HEK293 (cell line): Measurements from ENCODE around the gene SMPD4.

Experiments used
- GLI4 ChIP-seq: fragments of 450-650 bp; formaldehyde crosslinking; IDR thresholded peaks from 2 replicates; pipeline ENCODE4 v1.5.1; 2016; ENCODE audit warnings: missing biosample characterization, missing genetic modification characterization
- HOXC10 ChIP-seq: sonication (generic); formaldehyde crosslinking; IDR thresholded peaks from 2 replicates; pipeline ENCODE4 v1.8.1; 2023; ENCODE audit warnings: mild to moderate bottlenecking, missing genetic modification reagents
- KLF10 ChIP-seq: fragments of 450-650 bp; IDR thresholded peaks from 2 replicates; pipeline ENCODE4 v1.5.1; 2018; ENCODE audit warnings: missing biosample characterization, mild to moderate bottlenecking, missing genetic modification characterization
- KLF16 ChIP-seq: fragments of 450-650 bp; formaldehyde crosslinking; IDR thresholded peaks from 2 replicates; pipeline ENCODE4 v1.5.1; 2017; ENCODE audit warnings: missing biosample characterization, missing genetic modification characterization
- KLF7 ChIP-seq: fragments of 450-650 bp; formaldehyde crosslinking; IDR thresholded peaks from 2 replicates; pipeline ENCODE4 v1.5.1; 2016; ENCODE audit warnings: missing biosample characterization, missing genetic modification characterization, borderline replicate concordance
- SCRT1 ChIP-seq: fragments of 450-650 bp; formaldehyde crosslinking; IDR thresholded peaks from 2 replicates; pipeline ENCODE4 v1.5.1; 2016; ENCODE audit warnings: missing biosample characterization, missing genetic modification characterization, borderline replicate concordance
- SP2 ChIP-seq: fragments of 450-650 bp; formaldehyde crosslinking; IDR thresholded peaks from 2 replicates; pipeline ENCODE4 v1.5.1; 2016; ENCODE audit warnings: missing biosample characterization, missing genetic modification characterization
- SP3 ChIP-seq: fragments of 450-650 bp; formaldehyde crosslinking; IDR thresholded peaks from 2 replicates; pipeline ENCODE4 v1.5.1; 2016; ENCODE audit warnings: missing biosample characterization, missing genetic modification characterization
- YY2 ChIP-seq: fragments of 450-650 bp; formaldehyde crosslinking; IDR thresholded peaks from 2 replicates; pipeline ENCODE4 v1.5.1; 2016; ENCODE audit warnings: missing biosample characterization, missing genetic modification characterization
- ZBTB48 ChIP-seq: fragments of 450-650 bp; formaldehyde crosslinking; IDR thresholded peaks from 2 replicates; pipeline ENCODE4 v1.5.1; 2016; ENCODE audit warnings: missing biosample characterization, missing genetic modification characterization
- ZBTB8A ChIP-seq: fragments of 450-650 bp; formaldehyde crosslinking; IDR thresholded peaks from 2 replicates; pipeline ENCODE4 v1.5.1; 2016; ENCODE audit warnings: missing biosample characterization, missing genetic modification characterization
- ZFP69B ChIP-seq: fragments of 450-650 bp; formaldehyde crosslinking; IDR thresholded peaks from 2 replicates; pipeline ENCODE4 v1.5.1; 2016; ENCODE audit warnings: missing biosample characterization, missing genetic modification characterization
- ZNF174 ChIP-seq: fragments of 450-650 bp; formaldehyde crosslinking; IDR thresholded peaks from 2 replicates; pipeline ENCODE4 v1.5.0; 2017; ENCODE audit warnings: missing biosample characterization, mild to moderate bottlenecking, missing genetic modification characterization
- ZNF175 ChIP-seq: fragments of 450-650 bp; formaldehyde crosslinking; IDR thresholded peaks from 2 replicates; pipeline ENCODE4 v1.5.1; 2016; ENCODE audit warnings: missing biosample characterization, missing genetic modification characterization
- ZNF221 ChIP-seq: fragments of 450-650 bp; formaldehyde crosslinking; IDR thresholded peaks from 2 replicates; pipeline ENCODE4 v1.5.1; 2017; ENCODE audit warnings: missing biosample characterization, missing genetic modification characterization, borderline replicate concordance
- ZNF23 ChIP-seq: fragments of 450-650 bp; formaldehyde crosslinking; IDR thresholded peaks from 2 replicates; pipeline ENCODE4 v1.5.1; 2016; ENCODE audit warnings: missing biosample characterization, missing genetic modification characterization, borderline replicate concordance
- ZNF449 ChIP-seq: fragments of 450-650 bp; formaldehyde crosslinking; IDR thresholded peaks from 2 replicates; pipeline ENCODE4 v1.5.1; 2017; ENCODE audit warnings: missing biosample characterization, mild to moderate bottlenecking, missing genetic modification characterization, moderate library complexity
- ZNF473 ChIP-seq: fragments of 450-650 bp; formaldehyde crosslinking; IDR thresholded peaks from 2 replicates; pipeline ENCODE4 v1.5.1; 2017; ENCODE audit warnings: missing biosample characterization, missing genetic modification characterization
- ZNF549 ChIP-seq: fragments of 450-650 bp; IDR thresholded peaks from 2 replicates; pipeline ENCODE4 v1.5.1; 2018; ENCODE audit warnings: missing biosample characterization, missing genetic modification characterization, mild to moderate bottlenecking, inconsistent platforms, moderate library complexity
- ZNF654 ChIP-seq: fragments of 450-650 bp; formaldehyde crosslinking; IDR thresholded peaks from 2 replicates; pipeline ENCODE4 v1.5.1; 2016; ENCODE audit warnings: low read depth, missing biosample characterization, missing genetic modification characterization
- ZNF768 ChIP-seq: fragments of 450-650 bp; formaldehyde crosslinking; IDR thresholded peaks from 2 replicates; pipeline ENCODE4 v1.5.1; 2018; ENCODE audit warnings: missing biosample characterization, mild to moderate bottlenecking, missing genetic modification characterization
- ZNF785 ChIP-seq: fragments of 450-650 bp; formaldehyde crosslinking; IDR thresholded peaks from 2 replicates; pipeline ENCODE4 v1.5.1; 2016; ENCODE audit warnings: missing biosample characterization, missing genetic modification characterization
- ZNF843 ChIP-seq: fragments of 450-650 bp; formaldehyde crosslinking; IDR thresholded peaks from 2 replicates; pipeline ENCODE4 v1.5.1; 2016; ENCODE audit warnings: missing biosample characterization, missing genetic modification characterization
- TF ChIP-seq, protein P1 (sequence below): sonication (generic); formaldehyde crosslinking; IDR thresholded peaks from 2 replicates; pipeline ENCODE4 v1.8.1; 2022; ENCODE audit warnings: mild to moderate bottlenecking, moderate library complexity, missing genetic modification reagents
- TF ChIP-seq, protein P2 (sequence below): fragments of 450-650 bp; formaldehyde crosslinking; IDR thresholded peaks from 2 replicates; pipeline ENCODE4 v1.5.1; 2016; ENCODE audit warnings: missing biosample characterization, missing genetic modification characterization
- TF ChIP-seq, protein P3 (sequence below): fragments of 450-650 bp; formaldehyde crosslinking; IDR thresholded peaks from 2 replicates; pipeline ENCODE4 v1.5.1; 2016; ENCODE audit warnings: missing biosample characterization, missing genetic modification characterization
- TF ChIP-seq, protein P4 (sequence below): fragments of 450-650 bp; formaldehyde crosslinking; IDR thresholded peaks from 2 replicates; pipeline ENCODE4 v1.5.1; 2016; ENCODE audit warnings: missing biosample characterization, missing genetic modification characterization, borderline replicate concordance
- TF ChIP-seq, protein P5 (sequence below): fragments of 450-650 bp; IDR thresholded peaks from 2 replicates; pipeline ENCODE4 v1.5.1; 2018; ENCODE audit warnings: missing biosample characterization, missing genetic modification characterization

The SMPD4 gene

DNA sequence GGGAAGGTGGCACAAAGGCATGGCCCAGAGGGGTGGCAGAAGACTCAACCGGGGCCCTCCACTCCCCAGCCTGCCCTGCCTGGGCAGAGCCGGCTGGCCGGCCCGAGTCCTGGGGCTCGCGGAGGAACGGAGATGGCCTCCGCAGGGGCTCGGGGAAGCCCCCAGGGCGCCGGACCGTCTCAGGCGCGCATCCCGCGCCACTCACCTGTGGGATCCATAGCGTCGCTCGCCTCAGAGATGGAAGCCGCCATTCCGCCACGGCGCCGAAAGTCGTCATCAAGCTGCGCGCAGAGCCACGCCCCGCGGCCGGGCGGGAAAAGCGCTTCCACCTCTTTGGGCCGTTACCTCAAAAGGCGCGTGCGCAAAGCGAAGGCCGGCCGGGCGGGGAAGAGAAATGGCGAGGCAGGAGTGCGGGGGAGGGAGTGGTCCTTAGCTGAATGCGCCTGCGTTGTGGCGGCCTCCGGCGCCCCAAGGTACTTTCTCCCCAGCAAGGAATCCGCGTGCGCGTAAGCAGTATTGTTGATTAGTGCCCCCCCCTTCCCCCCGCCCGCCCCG, at the start of gene SMPD4 (continued):
- TF ChIP-seq SCRT1 (tag by site-specific recombination) (peak; percentile 56; the same call in 1 of the 2 replicates), KLF10 (tag by site-specific recombination) (peak; percentile 29; the same call in 1 of the 2 replicates), ZFP69B (tag by site-specific recombination) (no peak), SP2 (tag by site-specific recombination) (peak; percentile 74), ZNF549 (tag by site-specific recombination) (no peak), HOXC10 (CRISPR knock-in tag) (no peak), GLI4 (no peak), KLF16 (tag by site-specific recombination) (0 out of 2 replicates have a peak, but pooled peaks have one; percentile 51), ZNF473 (no peak), ZNF843 (no peak), ZNF175 (tag by site-specific recombination) (no peak), ZBTB48 (tag by site-specific recombination) (no peak), ZNF654 (no peak), ZNF768 (tag by site-specific recombination) (no peak), YY2 (tag by site-specific recombination) (peak; percentile 88), ZNF174 (tag by site-specific recombination) (no peak), SP3 (tag by site-specific recombination) (peak; percentile 77), KLF7 (tag by site-specific recombination) (peak; percentile 95), ZBTB8A (tag by site-specific recombination) (no peak), ZNF449 (no peak), ZNF221 (no peak), ZNF23 (no peak), ZNF785 (tag by site-specific recombination) (no peak)
- TF ChIP-seq, protein P1, sequence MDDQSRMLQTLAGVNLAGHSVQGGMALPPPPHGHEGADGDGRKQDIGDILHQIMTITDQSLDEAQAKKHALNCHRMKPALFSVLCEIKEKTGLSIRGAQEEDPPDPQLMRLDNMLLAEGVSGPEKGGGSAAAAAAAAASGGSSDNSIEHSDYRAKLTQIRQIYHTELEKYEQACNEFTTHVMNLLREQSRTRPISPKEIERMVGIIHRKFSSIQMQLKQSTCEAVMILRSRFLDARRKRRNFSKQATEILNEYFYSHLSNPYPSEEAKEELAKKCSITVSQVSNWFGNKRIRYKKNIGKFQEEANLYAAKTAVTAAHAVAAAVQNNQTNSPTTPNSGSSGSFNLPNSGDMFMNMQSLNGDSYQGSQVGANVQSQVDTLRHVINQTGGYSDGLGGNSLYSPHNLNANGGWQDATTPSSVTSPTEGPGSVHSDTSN = peak; percentile 79
- TF ChIP-seq, protein P2, sequence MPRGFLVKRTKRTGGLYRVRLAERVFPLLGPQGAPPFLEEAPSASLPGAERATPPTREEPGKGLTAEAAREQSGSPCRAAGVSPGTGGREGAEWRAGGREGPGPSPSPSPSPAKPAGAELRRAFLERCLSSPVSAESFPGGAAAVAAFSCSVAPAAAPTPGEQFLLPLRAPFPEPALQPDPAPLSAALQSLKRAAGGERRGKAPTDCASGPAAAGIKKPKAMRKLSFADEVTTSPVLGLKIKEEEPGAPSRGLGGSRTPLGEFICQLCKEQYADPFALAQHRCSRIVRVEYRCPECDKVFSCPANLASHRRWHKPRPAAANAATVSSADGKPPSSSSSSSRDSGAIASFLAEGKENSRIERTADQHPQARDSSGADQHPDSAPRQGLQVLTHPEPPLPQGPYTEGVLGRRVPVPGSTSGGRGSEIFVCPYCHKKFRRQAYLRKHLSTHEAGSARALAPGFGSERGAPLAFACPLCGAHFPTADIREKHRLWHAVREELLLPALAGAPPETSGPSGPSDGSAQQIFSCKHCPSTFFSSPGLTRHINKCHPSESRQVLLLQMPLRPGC (tag by site-specific recombination) = no peak
- TF ChIP-seq, protein P3, sequence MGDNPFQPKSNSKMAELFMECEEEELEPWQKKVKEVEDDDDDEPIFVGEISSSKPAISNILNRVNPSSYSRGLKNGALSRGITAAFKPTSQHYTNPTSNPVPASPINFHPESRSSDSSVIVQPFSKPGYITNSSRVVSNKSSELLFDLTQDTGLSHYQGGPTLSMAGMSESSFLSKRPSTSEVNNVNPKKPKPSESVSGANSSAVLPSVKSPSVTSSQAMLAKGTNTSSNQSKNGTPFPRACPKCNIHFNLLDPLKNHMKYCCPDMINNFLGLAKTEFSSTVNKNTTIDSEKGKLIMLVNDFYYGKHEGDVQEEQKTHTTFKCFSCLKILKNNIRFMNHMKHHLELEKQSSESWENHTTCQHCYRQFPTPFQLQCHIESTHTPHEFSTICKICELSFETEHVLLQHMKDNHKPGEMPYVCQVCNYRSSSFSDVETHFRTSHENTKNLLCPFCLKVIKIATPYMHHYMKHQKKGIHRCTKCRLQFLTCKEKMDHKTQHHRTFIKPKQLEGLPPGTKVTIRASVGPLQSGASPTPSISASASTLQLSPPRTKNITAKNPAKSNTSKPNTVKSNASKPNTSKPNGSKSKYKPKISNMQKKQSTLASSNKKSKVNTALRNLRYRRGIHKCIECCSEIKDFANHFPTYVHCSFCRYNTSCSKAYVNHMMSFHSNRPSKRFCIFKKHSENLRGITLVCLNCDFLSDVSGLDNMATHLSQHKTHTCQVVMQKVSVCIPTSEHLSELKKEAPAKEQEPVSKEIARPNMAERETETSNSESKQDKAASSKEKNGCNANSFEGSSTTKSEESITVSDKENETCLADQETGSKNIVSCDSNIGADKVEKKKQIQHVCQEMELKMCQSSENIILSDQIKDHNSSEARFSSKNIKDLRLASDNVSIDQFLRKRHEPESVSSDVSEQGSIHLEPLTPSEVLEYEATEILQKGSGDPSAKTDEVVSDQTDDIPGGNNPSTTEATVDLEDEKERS (tag by site-specific recombination) = no peak
- TF ChIP-seq, protein P4, sequence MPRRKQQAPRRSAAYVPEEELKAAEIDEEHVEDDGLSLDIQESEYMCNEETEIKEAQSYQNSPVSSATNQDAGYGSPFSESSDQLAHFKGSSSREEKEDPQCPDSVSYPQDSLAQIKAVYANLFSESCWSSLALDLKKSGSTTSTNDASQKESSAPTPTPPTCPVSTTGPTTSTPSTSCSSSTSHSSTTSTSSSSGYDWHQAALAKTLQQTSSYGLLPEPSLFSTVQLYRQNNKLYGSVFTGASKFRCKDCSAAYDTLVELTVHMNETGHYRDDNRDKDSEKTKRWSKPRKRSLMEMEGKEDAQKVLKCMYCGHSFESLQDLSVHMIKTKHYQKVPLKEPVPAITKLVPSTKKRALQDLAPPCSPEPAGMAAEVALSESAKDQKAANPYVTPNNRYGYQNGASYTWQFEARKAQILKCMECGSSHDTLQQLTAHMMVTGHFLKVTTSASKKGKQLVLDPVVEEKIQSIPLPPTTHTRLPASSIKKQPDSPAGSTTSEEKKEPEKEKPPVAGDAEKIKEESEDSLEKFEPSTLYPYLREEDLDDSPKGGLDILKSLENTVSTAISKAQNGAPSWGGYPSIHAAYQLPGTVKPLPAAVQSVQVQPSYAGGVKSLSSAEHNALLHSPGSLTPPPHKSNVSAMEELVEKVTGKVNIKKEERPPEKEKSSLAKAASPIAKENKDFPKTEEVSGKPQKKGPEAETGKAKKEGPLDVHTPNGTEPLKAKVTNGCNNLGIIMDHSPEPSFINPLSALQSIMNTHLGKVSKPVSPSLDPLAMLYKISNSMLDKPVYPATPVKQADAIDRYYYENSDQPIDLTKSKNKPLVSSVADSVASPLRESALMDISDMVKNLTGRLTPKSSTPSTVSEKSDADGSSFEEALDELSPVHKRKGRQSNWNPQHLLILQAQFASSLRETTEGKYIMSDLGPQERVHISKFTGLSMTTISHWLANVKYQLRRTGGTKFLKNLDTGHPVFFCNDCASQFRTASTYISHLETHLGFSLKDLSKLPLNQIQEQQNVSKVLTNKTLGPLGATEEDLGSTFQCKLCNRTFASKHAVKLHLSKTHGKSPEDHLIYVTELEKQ (tag by site-specific recombination) = no peak
- TF ChIP-seq, protein P5, sequence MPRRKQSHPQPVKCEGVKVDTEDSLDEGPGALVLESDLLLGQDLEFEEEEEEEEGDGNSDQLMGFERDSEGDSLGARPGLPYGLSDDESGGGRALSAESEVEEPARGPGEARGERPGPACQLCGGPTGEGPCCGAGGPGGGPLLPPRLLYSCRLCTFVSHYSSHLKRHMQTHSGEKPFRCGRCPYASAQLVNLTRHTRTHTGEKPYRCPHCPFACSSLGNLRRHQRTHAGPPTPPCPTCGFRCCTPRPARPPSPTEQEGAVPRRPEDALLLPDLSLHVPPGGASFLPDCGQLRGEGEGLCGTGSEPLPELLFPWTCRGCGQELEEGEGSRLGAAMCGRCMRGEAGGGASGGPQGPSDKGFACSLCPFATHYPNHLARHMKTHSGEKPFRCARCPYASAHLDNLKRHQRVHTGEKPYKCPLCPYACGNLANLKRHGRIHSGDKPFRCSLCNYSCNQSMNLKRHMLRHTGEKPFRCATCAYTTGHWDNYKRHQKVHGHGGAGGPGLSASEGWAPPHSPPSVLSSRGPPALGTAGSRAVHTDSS (tag by site-specific recombination) = no peak
